Fibroblast of mammary gland (primary cell): ENCODE data around the gene TRMT2B.

Source experiments
- DNase-seq: peaks from one replicate; pipeline ENCODE4 v3.0.0-alpha.2; 2010; ENCODE audit warnings: low read depth
- H3K4me3 ChIP-seq: 2 replicates; pipeline ENCODE4 v1.5.1; 2011; ENCODE audit warnings: low read depth, mild to moderate bottlenecking, low read length, moderate library complexity; ENCODE audit not compliant: control insufficient read depth
- TF ChIP-seq, protein P1 (sequence below): conservative IDR thresholded peaks from 2 replicates; pipeline ENCODE4 v1.5.1; 2011; ENCODE audit warnings: low read depth, low read length, inconsistent platforms; ENCODE audit not compliant: control insufficient read depth, insufficient read depth

TRMT2B gene

DNA sequence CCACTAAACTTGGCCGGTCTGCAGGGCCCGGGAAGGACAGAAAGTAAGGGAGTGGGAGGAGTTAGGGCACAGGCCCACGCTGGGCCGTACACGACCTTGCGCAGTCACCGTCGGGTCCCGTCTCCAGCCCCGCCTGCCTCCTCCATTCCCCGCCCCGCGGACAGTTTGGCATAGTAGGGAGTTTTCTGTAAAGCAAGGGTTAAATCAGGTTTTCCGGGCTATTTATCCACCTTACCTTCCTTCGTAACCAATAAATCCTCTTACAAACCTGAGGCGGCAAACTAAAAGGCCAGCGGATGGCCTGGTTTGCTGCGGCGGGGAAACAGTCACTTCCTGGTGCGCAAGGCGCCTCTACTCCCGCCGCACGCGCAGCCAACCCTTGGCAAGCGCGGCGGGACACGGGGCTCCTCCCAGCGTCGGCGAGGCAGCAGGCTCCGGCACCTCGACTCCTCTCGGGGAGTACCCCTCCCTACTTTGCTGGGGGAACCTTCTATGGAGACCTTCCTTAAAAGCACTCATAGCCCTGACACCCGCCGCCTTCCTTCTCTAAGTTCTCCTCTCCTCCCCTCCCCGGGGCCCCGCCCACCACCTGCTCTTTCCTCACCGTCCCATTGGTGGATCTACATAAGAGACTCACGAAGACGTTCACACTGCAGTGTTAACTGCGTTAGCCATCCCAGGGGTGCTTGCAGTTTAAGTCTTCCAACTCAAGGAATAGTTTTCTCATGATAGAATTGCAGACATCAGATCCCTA is at the start of gene TRMT2B:
Gene TRMT2B (minus strand): TSS at position 563 of the 754 bp plus-strand sequence. CDS start 9,822 bp downstream, outside the sequence.
- TF ChIP-seq, protein P1, sequence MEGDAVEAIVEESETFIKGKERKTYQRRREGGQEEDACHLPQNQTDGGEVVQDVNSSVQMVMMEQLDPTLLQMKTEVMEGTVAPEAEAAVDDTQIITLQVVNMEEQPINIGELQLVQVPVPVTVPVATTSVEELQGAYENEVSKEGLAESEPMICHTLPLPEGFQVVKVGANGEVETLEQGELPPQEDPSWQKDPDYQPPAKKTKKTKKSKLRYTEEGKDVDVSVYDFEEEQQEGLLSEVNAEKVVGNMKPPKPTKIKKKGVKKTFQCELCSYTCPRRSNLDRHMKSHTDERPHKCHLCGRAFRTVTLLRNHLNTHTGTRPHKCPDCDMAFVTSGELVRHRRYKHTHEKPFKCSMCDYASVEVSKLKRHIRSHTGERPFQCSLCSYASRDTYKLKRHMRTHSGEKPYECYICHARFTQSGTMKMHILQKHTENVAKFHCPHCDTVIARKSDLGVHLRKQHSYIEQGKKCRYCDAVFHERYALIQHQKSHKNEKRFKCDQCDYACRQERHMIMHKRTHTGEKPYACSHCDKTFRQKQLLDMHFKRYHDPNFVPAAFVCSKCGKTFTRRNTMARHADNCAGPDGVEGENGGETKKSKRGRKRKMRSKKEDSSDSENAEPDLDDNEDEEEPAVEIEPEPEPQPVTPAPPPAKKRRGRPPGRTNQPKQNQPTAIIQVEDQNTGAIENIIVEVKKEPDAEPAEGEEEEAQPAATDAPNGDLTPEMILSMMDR, result no peak
- peak within 1 kb of the TSS; percentile 57 for H3K4me3 ChIP-seq
- DNase-seq, result peak; percentile 72

DNA sequence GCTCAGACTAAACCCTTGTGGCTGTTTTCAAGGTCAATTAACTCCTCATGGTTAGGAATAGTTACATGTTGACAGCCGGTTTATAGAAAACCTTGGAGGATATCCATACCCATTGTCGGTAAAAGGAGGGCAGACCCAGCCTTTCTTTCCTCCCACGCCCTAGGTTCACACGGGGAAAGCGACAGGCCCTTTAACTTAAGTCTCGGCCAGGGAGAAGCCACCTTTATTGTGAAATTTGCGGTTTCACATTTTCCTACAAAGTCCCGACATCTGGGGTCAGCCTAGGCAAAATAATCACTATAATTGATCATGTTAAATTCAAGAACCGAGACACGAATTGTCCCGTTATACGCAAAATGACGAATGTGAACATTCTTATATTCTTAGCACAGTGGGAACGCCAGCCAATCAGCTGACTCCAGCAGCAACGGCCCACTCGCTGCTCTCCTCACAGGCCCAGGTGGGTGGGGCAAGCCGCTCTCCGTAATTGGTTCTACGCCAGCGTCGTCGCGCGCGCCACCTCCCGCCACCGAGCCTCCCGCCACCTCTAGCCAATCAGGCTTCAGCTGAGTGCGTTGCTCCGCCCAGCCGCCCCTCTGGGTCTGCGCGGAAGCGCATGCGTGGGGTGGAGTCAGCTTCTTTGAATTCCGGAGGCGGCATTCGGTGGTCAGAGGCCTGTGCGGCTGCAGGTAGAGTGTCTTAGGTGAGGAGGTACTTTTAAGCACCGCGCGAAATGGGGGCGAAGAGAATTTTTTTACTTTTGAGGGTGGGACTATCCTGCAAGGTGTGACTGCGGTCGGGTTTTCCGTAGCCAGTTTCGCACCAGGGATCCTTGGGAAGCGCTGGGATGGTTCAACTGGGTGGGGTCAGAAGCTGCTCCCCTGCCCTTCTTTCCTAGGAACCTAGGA is 45.9 kb upstream of the TRMT2B start, which contains the start of gene CENPI:
Gene CENPI (plus strand): TSS at position 659 of the 908 bp plus-strand sequence. CDS start 2,867 bp downstream, outside the sequence.
- TF ChIP-seq, protein P1, result no peak
- DNase-seq, result peak; percentile 91
- peak within 1 kb of the TSS; percentile 66 for H3K4me3 ChIP-seq

- no peak overlapping the region for H3K4me3 ChIP-seq
- no peak for DNase-seq
- TF ChIP-seq, protein P1, result no peak
Observed at GRCh38 chrX:101091817-101092216, 39.9 kb upstream of the TRMT2B start.

- peak; percentile 4 for DNase-seq
- no peak overlapping the region for H3K4me3 ChIP-seq
- TF ChIP-seq, protein P1, result no peak
Observed at GRCh38 chrX:101081231-101081630, 29.3 kb upstream of the TRMT2B start.

- DNase-seq, result no peak
- no peak overlapping the region for H3K4me3 ChIP-seq
- TF ChIP-seq, protein P1, result no peak
Observed at GRCh38 chrX:101080326-101081124, 28.6 kb upstream of the TRMT2B start.

DNA sequence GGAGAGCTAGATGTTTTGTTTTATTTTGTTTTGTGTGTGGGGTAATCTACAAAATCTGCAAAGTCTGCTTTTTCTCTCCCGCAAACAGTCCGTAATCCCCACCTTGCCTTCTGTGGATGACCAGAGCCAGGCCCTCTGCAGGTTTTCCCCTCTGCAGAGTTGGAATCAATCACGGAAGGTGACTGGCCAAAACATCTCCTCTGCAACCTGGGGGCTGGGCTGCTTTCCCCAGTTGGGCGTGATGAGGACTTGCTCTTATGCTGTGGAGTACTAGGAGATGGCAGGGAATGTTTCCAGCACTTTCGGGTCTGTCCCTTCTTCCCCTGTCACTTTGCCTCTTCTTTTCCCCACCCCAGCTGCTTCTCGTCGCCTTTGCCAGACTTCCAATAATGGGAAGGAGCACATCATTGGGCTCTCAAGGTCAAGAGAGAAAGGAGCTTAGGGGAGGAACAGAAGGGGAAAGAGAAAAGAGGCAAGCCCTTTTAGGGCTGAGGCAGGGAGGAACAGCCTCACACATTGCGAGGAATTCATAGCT is 27.9 kb upstream of the TRMT2B start:
- DNase-seq, result no peak
- TF ChIP-seq, protein P1, result no peak
- H3K4me3 ChIP-seq, result no peak overlapping the region
